Activated B cell treated with CpG ODN at 0.5 μM for 24 hours (primary cell): Measurements from ENCODE around the gene ANKRD44. TPM values are rescaled to one million over a fixed set of nuclear protein-coding genes. Genes with fewer than 3 reads are reported as not detected.

ENCODE experiments used
- ATAC-seq: fragments of 200-7000 bp; cut with Tn5 transposase; one replicate; pipeline ENCODE4 v1.10.0; 2021; ENCODE audit warnings: low read depth, mild to moderate bottlenecking, moderate library complexity
- CTCF ChIA-PET: fragments of 350-600 bp; sonication (Branson Sonifier 250); formaldehyde crosslinking; loops from one replicate; lab custom pipeline; 2021; ENCODE audit warnings: antibody characterized with exemption; lab: Charles Lee
- POLR2A ChIA-PET: fragments of 350-600 bp; sonication (Branson Sonifier 250); formaldehyde crosslinking; loops from one replicate; lab custom pipeline; 2021; ENCODE audit warnings: antibody characterized with exemption; lab: Charles Lee
- DNase-seq: peaks from one replicate; pipeline ENCODE4 v3.0.0; 2022
- H3K27ac Mint-ChIP-seq: one replicate; pipeline ENCODE4 v1.8.0; 2020; ENCODE audit warnings: mixed read lengths
- H3K27me3 Mint-ChIP-seq: one replicate; pipeline ENCODE4 v1.8.0; 2021; ENCODE audit warnings: mixed read lengths
- H3K36me3 Mint-ChIP-seq: one replicate; pipeline ENCODE4 v1.8.0; 2021; ENCODE audit warnings: low read depth, mixed read lengths
- H3K4me1 Mint-ChIP-seq: one replicate; pipeline ENCODE4 v1.8.0; 2021; ENCODE audit warnings: mixed read lengths
- H3K4me3 Mint-ChIP-seq: one replicate; pipeline ENCODE4 v1.8.0; 2020; ENCODE audit warnings: mild to moderate bottlenecking, mixed read lengths
- H3K9me3 Mint-ChIP-seq: one replicate; pipeline ENCODE4 v1.8.0; 2020; ENCODE audit warnings: mixed read lengths
- CTCF ChIP-seq: fragments of 200-600 bp; IDR thresholded peaks from one replicate; pipeline ENCODE4 v1.8.0; 2022; ENCODE audit warnings: antibody characterized with exemption, mild to moderate bottlenecking
- intact Hi-C: fragments of 100-400 bp; cut with micrococcal nuclease; formaldehyde crosslinking; loops from one replicate; pipeline ENCODE4 v1.15.1; 2024
- total RNA-seq: library from RNA; stranded (reverse); gene quantifications from 2 replicates; pipeline ENCODE4 v1.2.3, GENCODE V29; 2022

The ANKRD44 gene
- total RNA-seq, 1 donor from 2014 or later, result 185 TPM

- intact Hi-C loops, result no loop called here
- H3K27ac Mint-ChIP-seq, result no peak overlapping the region
- no peak for ATAC-seq
- no peaks in the 10 kb centered on the region for H3K4me1 Mint-ChIP-seq
- H3K27me3 Mint-ChIP-seq, result peaks cover 8% of the 10 kb centered on the region
- ChIA-PET POLR2A (no interaction called here), CTCF (no interaction called here)
- no peak overlapping the region for H3K4me3 Mint-ChIP-seq
- no peaks in the 10 kb centered on the region for H3K36me3 Mint-ChIP-seq
- no peak for DNase-seq
- no peak for TF ChIP-seq CTCF
- no peaks in the 10 kb centered on the region for H3K9me3 Mint-ChIP-seq
These were observed 355.5 kb downstream of the ANKRD44 start for GRCh38 chr2:196955036-196955435.

- CTCF ChIA-PET, result no interaction called here
- POLR2A ChIA-PET, result interaction anchor here (0.6 kb wide), 1 partner anchor 19 kb away, joined by 7 read pairs; no protein-coding TSS in a partner anchor
- no peak for TF ChIP-seq CTCF
- no peak overlapping the region for H3K4me3 Mint-ChIP-seq
- H3K9me3 Mint-ChIP-seq, result no peaks in the 10 kb centered on the region
- no peaks in the 10 kb centered on the region for H3K36me3 Mint-ChIP-seq
- no peaks in the 10 kb centered on the region for H3K4me1 Mint-ChIP-seq
- no peak for ATAC-seq
- H3K27ac Mint-ChIP-seq, result no peak overlapping the region
- peaks cover 10% of the 10 kb centered on the region for H3K27me3 Mint-ChIP-seq
- intact Hi-C loops, result no loop called here
- DNase-seq, result no peak
These were observed 356.6 kb downstream of the ANKRD44 start for GRCh38 chr2:196954001-196954400.

GRCh38 chr2:196952936-196953335 lies 357.6 kb downstream of the ANKRD44 start:
- no peak for DNase-seq
- Mint-ChIP-seq H3K27me3 (peaks cover 10% of the 10 kb centered on the region), H3K4me1 (no peaks in the 10 kb centered on the region), H3K27ac (no peak overlapping the region), H3K9me3 (no peaks in the 10 kb centered on the region), H3K4me3 (no peak overlapping the region), H3K36me3 (no peaks in the 10 kb centered on the region)
- ChIA-PET CTCF (no interaction called here), POLR2A (interaction anchor here (0.5 kb wide), 1 partner anchor 36 kb away, joined by 3 read pairs; no protein-coding TSS in a partner anchor)
- intact Hi-C loops, result no loop called here
- TF ChIP-seq CTCF, result no peak
- ATAC-seq, result no peak

- ChIA-PET POLR2A (no interaction called here), CTCF (no interaction called here)
- H3K9me3 Mint-ChIP-seq, result no peaks in the 10 kb centered on the region
- no peak for DNase-seq
- ATAC-seq, result no peak
- H3K27ac Mint-ChIP-seq, result no peak overlapping the region
- H3K27me3 Mint-ChIP-seq, result peaks cover 10% of the 10 kb centered on the region
- TF ChIP-seq CTCF, result no peak
- no peaks in the 10 kb centered on the region for H3K4me1 Mint-ChIP-seq
- no peak overlapping the region for H3K4me3 Mint-ChIP-seq
- intact Hi-C loops, result no loop called here
- no peaks in the 10 kb centered on the region for H3K36me3 Mint-ChIP-seq
These were observed 358.6 kb downstream of the ANKRD44 start for GRCh38 chr2:196951973-196952372.

GRCh38 chr2:196949116-196949515 lies 361.5 kb downstream of the ANKRD44 start:
- no peak for ATAC-seq
- POLR2A ChIA-PET, result no interaction called here
- Mint-ChIP-seq H3K36me3 (no peaks in the 10 kb centered on the region), H3K4me1 (no peaks in the 10 kb centered on the region), H3K4me3 (no peak overlapping the region), H3K27me3 (peaks cover 10% of the 10 kb centered on the region), H3K9me3 (no peaks in the 10 kb centered on the region), H3K27ac (no peak overlapping the region)
- TF ChIP-seq CTCF, result no peak
- no peak for DNase-seq
- intact Hi-C loops, result no loop called here
- CTCF ChIA-PET, result no interaction called here
